CD4-positive, alpha-beta T cell treated with Interferon alpha-2 for 1 hour (primary cell): ENCODE measurements around the gene LCK.

Source experiments
- DNase-seq, 2 donors: peaks; one replicate each; pipeline ENCODE4 v3.0.0-alpha.2; 2020 to 2022

Gene LCK

GRCh38 chr1:32250893-32251716 is at the start of gene LCK:
Gene LCK, plus strand, starts transcription at chr1:32251265. Its CDS starts 23,065 bp downstream, at chr1:32274330.
- peak; percentile 42 to 63 for DNase-seq

- DNase-seq: no peak
Observed at GRCh38 chr1:32204943-32205361, 46.1 kb upstream of the LCK start.

DNA sequence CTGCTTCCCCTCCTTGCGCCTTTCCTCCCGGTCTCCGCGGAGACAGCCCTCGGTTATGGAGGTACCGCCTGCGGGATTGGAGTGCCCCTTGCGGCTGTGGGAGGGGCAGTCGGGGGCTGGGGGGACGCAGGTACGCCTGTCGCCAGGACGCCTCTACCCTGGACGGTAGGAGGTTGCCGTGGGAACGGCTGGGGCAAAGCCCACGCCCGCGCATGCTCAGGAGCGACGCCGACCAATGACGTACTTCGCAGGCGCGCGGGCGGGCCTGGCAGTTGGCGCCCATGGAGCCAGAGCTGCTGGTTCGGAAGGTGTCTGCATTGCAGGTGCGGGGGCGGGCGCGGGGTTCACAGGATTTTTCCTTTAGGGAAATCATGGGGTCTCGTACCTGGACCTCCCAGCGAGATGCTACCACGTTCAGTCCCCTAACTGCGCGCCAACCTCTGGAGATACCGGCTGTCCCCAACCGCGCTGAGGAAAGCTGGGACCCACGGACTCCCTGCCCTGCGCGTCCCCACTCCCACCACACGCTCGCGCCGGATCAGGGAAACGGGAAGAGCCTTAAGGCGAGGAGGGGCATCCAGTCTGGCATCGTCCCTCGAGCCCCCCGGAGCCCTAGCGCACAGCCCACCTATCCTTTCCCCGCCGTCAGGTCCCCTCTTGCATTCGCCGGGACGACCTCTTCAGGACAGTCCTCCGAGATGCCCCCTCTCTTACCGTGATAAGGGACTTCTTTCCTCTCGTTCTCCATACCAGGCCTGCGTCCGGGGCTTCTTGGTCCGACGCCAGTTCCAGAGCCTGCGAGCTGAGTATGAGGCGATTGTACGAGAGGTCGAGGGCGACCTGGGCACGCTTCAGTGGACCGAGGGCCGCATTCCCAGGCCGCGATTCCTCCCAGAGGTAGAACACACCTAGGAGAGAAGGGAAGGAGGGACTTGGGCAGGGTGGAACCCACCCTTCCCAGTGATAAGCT is 45.4 kb upstream of the LCK start, which contains the start of gene IQCC:
TSS of gene IQCC (plus strand) at position 271 of the 970 bp plus-strand sequence. CDS start at position 282, 11 bp downstream.
- DNase-seq: peak; percentile 87 to 90

GRCh38 chr1:32208469-32208868 is 42.6 kb upstream of the LCK start:
- DNase-seq: no peak

GRCh38 chr1:32208891-32209328 is 42.2 kb upstream of the LCK start, which contains the start of gene DCDC2B:
Gene DCDC2B, plus strand, starts transcription at chr1:32209089. Its CDS starts 5 bp downstream, at chr1:32209094.
- DNase-seq: no peak

DNA sequence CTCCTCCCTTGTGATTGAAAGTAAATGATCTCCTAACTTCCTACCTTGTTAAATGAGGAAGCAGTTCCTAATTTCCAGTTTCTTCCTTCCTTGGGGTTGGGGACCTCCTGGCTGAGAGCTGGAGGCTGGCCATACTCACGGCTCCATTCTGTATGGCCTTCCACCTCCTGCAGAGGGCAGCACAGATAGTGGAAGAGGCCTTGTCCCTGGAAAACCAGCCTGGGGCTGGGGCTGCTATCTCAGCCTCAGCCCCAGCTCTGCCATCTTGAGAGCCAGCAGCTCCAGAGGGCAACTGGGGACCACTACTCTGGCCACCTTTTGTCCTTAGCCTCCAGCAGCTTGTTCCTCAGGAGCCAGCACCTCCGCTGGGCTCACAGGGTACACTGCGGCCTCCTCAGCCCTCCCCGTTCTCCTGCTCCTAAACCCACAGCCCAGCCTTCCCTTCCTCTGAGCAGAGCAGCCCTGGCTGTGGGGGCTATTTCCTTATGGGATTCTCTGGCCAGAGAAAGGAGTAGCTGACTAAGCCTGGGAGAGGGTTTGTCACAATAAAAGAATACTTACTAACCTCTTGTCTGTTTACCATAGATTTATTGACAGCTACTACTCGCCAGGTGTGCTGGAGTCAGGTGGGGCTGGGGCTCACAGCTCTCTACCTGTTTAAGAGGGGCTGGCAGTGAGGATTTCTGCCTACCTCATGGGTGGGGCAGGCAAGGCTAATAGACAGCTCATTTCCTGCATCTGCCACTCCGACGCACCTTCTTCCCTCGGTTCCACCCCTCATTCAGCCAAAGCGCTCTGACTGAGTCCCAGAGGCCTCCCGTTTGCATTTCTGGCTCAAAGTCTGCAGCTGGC is 35.2 kb upstream of the LCK start:
- peak; percentile 57 to 71 for DNase-seq

DNA sequence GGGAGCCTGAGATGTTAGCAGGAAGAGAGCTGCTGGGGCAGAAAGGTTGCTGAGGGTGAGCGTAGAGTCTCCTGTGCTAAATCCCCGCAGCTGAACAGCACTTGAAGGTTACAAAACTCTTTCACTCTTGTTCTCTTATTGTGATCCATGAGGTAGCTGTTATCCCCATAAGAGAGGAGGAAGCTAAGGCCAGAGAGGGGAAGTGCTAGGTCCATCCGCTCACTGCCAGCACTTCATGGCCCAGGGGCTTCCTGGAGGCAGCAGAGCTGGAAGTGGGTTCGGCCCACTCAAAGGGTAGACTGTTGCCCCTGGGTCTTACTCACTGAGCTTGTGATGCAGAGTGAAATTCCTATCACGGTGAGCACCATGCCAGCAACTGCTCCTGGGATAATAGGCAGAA is 34.5 kb upstream of the LCK start:
- no peak for DNase-seq

- no peak for DNase-seq
Observed at GRCh38 chr1:32219022-32219421, 32.0 kb upstream of the LCK start.

GRCh38 chr1:32220746-32221580 is 30.1 kb upstream of the LCK start:
- DNase-seq: no peak

DNA sequence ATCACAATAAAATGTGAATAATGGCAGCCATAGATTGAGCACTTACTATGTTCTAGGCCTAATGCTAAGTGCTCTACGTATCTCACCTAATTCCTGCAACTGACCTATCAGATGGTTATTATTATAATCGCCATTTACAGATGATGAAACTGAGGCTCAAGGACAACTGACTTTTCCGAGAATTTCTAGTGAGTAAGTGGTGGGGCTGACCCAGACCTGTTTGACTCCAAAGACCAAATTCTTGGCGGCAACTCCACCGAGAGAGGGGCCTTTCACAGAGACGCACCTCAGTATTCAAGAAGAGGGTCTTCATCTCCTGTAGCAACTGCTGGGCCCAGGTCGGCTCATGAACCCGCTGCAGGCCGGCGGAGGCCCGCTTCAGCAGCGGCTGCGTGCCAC is 29.5 kb upstream of the LCK start:
- DNase-seq: no peak

GRCh38 chr1:32221980-32222755 is 28.9 kb upstream of the LCK start, which contains the start of the genes EIF3I and TMEM234:
Gene EIF3I, plus strand, starts transcription at chr1:32222407. Its CDS starts 35 bp downstream, at chr1:32222442.
Gene TMEM234, minus strand, starts transcription at chr1:32222353. Its CDS starts 31 bp downstream, at chr1:32222322.
- DNase-seq: peak; percentile 92 to 93

- DNase-seq: no peak
Observed at GRCh38 chr1:32223683-32224082, 27.4 kb upstream of the LCK start.

DNA sequence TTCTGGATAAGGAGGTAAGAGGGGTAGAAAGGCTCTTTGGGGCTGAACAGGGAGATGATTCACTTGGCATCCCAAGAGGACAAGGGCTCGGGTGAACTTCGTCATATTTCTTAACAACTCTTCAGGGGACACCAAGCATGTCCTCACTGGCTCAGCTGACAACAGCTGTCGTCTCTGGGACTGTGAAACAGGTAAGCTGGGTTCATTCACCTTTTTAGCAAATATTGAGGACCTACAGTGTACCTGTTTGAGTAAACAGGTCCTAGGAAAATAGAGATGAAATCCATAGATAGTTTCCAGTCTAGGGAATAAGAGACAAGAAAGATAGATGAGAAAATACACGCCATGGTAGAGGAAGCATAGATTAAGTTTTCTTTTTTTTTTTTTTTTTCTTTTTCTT is 26.8 kb upstream of the LCK start:
- DNase-seq: no peak

- no peak for DNase-seq
Observed at GRCh38 chr1:32228771-32229170, 22.3 kb upstream of the LCK start.

DNA sequence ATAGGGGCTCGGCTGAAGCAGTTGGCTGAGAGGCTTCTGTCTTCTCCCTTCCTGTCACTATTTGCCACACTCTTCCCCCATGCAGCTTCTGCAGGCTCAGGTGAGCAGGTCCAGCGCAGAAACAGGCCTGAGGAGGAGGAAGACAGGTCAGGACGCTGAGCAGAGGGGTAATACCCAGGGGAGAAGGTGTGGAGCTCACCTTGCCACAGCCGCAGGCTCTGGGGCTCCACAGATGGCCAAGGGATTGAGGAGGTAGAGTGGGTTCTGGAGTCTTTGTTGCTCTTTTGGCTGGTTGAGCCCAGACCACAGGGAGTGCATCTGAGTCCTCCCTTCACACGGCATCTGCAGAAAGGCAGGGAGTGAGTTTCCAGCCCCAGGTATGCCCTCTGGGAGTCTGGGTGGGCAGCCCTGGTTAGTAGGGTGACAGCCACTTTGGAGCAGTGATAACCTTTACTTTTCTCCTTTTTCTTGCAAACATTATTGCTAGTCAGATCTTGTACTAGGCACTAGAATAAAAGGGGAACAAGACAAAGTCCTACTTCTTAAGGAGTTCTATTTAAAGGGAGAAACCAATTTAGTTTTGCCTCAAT is 19.1 kb upstream of the LCK start:
- DNase-seq: no peak

GRCh38 chr1:32232558-32233304 is 18.3 kb upstream of the LCK start:
- no peak for DNase-seq

DNA sequence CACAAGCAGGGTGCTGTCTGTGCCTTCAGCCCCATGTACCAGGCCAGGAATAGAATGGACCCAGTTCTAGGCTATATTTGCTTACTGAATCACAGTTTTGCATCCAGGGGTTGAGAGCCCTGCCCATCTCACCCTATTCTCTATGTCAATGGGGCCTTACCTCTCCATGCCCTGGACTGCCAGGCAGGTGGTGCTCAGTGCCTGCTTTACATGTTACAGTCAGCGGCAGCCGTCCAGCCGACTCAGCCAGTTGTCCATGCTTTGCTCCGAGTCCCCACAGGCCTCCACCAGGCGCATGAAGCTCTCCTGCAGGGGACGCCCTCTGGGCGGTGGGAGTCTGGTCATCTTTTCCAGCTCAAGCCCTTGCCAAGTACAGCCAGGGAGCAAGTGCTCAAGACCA is 16.3 kb upstream of the LCK start:
- no peak for DNase-seq

GRCh38 chr1:32239337-32239736 is 11.7 kb upstream of the LCK start:
- no peak for DNase-seq

GRCh38 chr1:32239790-32240139 is 11.3 kb upstream of the LCK start:
- DNase-seq: no peak
